Activated CD4-positive, alpha-beta T cell treated with anti-CD3 and anti-CD28 coated beads, Interleukin-10, Interleukin-2, amounts not matched to agents 100 ng/mL and 50 ng/mL, durations not matched to agents 16 hours and 8 hours (primary cell): Measurements from ENCODE around the gene B3GNT2.
"Not testable (repeated sequence)": the region's sequence is repeated elsewhere in the genome, so short reads cannot be mapped to it uniquely, and the experiment has no call there.

Source experiments
- DNase-seq: peaks from one replicate; pipeline ENCODE4 v3.0.0-alpha.2; 2020

Gene B3GNT2, protein sequence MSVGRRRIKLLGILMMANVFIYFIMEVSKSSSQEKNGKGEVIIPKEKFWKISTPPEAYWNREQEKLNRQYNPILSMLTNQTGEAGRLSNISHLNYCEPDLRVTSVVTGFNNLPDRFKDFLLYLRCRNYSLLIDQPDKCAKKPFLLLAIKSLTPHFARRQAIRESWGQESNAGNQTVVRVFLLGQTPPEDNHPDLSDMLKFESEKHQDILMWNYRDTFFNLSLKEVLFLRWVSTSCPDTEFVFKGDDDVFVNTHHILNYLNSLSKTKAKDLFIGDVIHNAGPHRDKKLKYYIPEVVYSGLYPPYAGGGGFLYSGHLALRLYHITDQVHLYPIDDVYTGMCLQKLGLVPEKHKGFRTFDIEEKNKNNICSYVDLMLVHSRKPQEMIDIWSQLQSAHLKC

DNA sequence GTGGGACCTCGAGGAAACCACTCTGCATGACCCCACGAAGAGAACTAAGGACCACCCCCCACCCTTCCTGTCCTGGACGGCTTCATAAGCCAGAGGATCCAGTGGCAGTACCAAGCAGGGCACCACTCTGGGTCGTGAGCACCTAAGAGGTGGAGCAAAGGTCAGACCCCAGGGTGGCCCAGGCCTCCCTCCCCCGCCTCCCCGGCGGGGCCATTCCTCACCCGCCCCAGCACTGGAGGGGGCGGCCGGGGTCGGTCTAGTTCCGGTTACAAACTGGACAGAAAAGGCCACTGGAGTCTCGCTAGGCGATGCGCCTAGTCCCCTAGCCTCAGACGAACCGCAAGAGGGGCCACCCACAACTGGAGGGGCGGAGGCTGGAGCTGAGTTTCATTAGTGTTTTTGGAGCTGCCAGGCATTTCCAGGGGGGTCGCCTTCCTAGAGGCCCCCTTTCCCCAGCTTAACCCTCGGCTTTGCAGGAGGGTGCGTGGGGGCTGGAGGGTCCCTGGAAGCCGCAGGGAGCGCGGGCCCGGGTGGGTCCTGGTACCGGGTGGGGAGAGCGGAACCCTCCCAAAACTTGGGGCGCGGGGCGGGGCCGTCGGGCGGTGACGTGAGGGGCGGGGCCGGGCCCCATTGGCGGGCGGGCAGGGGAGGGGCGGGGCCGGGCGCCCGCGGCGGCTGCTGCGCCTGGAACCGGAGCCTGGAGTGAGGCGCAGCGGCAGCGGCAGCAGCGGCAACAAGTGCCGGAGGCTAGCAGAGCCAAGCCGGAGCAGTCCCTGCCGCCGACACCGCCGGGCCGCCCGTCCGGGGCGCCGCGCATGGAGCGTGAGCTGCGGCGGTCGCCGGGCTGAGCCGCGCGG lies at the start of gene B3GNT2:
B3GNT2 (plus strand) TSS at position 695 of the 857 bp plus-strand sequence. CDS start 26,106 bp downstream, outside the sequence.
- peak; percentile 87 for DNase-seq

DNA sequence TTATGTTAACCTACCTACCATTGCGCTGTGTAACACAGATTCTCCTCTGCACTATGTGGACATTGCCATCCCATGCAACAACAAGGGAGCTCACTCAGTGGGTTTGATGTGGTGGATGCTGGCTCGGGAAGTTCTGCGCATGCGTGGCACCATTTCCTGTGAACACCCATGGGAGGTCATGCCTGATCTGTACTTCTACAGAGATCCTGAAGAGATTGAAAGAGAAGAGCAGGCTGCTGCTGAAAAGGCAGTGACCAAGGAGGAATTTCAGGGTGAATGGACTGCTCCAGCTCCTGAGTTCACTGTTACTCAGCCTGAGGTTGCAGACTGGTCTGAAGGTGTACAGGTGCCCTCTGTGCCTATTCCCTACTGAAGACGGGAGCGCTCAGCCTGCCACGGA lies 49.1 kb upstream of the B3GNT2 start:
- DNase-seq: not testable (repeated sequence)

DNA sequence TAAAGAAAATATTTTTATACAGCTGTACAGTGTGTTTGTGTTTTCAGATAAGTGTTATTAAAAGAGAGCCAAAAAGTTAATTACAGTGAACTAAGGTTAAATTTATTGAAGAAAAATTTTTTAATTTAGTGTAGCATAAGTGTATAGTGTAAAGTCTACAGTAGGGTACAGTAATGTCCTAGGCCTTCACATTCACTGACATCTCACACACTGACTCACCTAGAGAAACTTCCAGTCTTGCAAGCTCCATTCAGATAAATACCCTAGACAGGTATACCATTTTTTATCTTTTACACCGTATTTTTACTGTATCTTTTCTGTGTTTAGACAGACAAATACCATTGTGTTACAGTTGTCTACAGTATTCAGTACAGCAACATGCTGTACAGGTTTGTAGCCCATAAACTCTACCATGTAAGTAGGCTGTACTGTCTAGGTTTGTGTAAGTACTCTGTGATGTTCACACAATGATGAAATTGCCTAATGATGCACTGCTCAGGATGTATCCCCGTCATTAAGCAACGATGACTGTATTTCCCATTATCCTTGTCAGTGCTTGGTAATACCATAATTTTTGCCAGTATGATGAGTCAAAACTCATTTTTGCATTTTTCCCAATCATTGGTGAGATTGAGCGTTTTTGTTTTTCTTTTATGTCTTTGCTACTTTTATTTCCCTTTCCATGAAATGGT lies 48.2 kb upstream of the B3GNT2 start:
- no peak for DNase-seq

DNA sequence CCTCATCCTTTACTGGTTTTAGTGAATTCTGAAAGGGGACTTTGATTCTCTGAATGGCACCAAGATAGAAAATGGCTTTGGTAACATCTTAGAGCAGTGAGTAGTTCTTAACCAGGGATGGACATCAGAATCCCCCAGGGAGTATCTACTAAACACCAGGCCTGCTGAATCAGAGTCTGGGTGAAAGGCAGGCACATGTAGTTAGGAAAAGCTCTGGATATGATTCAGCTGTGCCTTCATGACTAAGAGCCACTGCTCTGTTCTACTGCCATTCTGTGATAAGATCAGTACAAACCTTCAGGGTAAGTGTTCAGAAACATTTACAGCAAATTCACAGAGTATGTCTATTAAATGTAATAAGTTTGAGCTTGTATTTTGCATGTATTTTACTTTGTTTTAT lies 46.2 kb upstream of the B3GNT2 start:
- DNase-seq: peak; percentile 39

DNA sequence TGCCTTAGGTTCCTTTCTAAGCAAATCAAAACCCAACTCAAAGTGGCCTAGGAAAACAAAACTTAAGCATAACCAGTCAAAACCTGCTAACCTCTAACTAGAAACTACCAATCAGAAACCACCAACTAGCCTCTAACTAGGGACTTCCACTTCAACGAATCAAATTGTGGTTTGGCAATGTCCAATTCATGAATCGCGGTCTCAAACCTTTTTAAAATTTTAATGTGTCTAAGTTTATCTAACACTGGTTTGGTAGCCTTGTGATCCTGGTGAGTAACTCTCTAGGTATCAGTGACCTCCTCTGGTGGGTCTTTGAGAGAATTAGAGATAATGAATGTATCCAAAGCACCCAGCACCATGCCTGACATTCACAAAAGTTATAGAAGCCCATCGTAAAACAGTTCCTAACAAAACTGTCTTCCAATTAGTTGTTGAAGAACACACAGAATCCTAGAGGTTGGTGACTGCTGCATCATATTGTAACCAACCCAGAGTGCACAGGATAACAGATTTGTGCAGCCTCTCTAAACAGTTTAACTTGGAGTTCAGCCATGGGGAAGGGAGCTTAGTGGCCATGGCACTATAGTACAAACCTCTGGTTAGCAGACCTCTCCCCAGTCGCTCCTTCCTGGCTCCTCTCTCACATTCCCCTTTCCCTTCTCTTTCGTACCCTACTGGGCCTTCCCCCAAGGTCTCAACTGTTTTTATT lies 45.2 kb upstream of the B3GNT2 start:
- DNase-seq: no peak

DNA sequence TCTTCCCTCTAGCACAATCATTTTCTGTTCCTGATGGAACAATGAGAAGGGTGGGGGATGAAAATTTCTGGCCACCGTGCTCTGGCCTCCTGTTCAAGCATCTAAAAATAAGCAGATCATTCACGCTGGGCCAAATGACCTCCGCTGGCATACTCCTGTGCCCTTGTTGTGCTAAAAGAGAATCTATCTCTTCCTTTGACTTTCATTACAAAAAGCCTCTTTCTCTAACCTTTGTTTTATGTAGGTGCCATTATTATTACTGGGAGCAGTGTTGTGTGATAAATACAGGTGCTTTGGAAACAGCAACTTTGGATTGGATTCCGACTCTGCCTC lies 44.6 kb upstream of the B3GNT2 start:
- no peak for DNase-seq

DNA sequence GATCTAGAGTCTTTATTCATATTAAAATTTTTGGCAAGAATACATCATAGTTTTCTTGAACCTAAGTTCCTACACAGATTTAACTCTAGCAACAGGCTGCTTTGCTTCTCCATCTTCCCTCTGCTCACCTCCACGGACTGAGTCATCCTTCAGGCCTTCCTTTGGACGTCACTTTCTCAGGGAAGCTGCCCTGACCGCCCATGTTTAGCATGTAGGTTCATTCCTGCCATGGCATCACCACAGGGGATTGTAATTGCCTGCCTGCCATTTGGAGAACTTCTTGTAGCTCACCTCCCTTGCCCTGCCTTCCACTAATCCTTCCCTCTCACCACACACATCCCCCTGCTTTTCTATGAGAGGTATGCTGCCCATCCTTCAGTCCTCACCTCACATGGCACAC lies 43.9 kb upstream of the B3GNT2 start:
- no peak for DNase-seq

DNA sequence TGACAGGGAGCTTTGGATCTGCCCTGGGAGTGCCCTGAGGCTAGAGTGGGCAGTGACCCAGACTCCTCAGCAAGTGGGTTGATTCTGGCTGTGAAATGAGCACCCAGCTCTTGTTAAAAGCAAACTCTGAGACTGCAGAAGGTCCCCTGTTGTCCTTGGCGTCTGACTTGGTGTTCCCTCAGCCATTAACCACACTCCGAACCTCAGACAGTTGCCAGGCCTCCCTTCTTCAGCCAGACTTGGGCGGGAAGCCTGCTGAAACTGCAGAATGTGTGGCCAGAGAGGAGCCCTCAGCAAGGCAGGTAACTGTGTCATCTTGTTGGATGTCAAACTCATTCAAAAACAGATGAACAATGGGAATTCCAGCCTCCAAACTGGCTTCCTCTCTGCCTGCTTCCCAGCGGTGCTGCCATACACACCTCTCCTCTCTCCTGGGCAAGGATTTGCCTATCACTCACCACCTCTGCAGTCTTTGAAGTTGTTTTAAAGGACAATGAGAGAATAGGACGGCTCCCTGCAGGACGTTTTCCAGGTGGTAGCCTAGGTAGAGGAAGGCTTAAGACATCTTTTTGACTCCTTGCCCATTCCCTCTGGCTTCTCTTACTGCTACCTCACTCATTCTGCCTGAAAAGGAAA lies 38.9 kb upstream of the B3GNT2 start:
- DNase-seq: no peak

DNA sequence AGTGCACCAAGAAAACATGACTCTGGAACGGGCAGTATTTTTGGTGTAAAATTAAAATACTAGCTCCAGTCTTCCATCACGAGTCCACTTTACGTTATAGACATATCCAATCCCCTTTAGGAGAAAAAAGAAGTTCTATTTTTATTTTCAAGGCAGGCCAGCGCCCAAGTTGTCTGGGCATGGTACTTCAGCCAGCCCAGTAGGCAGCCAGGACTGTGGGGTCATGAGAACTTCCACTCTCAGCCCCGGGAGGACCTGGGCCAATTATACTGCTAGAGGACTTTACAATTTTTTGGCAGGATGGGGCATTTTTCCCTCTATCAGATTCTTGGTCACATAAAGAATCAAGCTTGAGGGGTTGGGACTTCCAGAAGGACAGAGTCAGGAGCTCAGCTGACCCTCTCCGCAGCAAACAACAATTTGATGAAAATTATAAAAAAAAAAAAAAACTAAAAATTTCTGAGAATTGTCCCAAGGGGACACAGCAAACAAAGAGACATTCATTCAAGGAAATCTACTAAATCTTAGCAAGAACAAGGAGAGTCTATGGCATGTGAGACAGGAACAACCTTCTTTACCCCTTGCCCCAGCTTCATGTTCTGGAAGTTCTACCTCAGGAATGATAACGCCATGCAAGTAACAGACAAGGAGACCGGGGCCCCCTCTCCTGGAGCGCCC lies 37.3 kb upstream of the B3GNT2 start:
- no peak for DNase-seq

DNA sequence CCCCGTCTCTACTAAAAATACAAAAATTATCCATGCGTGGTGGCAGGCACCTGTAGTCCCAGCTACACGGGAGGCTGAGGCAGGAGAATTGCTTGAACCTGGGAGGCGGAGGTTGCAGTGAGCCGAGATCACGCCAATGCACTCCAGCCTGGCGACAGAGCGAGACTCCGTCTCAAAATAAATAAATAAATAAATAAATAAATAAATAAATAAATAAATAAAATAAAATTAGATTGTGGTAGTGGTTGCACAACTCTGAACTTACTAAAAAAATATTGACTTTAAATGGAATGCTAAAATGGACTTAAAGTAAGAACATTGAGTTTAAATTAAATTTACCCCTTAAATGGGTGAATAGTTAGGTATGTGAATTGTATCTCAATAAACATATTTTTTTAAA lies 35.2 kb upstream of the B3GNT2 start:
- not testable (repeated sequence) for DNase-seq

DNA sequence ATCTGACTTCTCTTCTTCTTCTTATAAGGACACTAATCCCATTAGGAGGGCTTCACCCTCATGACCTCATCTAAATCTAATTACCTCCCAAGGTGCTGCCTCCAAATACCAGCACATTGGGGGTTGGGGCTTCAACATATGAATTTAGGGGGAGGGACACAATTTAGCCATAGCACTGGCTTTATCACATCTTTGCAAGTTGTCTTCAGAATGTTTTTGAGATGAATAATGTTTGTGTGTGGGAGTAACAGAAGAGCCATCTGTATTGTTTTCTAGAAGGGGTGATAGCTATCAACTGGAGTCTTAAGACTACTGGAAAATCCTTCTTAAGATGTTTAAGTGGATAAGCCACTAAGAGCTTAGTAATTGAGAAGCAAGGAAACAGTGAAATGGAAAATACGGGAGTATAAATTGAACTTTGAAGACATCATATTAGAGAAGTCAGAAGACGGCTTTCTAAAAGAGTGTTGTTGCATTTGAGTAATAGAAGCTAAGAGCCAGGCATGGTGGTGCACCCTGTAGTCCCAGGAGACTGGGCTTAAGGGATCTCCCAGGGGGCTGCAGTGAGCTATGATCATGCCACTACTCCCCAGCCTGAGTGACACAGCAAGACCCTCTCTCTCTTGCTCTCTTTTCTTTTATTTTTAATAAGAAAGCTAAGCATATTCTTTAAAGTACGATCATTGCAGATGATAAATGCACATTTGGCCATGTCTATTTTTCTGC lies 32.6 kb upstream of the B3GNT2 start:
- DNase-seq: no peak

DNA sequence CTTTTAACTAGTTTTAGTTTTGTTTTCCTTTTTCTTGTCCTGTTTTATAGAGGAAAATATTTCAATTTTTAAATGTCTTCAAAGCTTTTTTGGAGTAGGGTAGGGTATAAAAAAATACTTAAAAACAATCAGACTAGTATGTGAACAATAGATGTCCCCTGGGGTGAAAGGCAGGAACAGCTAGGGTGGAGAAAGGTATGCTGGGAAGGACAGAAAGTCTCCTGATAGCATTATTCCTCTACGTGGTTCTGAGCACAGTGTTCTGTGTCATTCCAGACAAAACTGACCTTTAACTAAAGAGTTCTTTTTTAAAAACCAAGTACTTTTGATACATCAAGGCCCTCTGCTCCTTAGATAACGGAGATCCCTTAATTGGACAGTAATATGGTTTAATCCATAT lies 32.1 kb upstream of the B3GNT2 start:
- no peak for DNase-seq

DNA sequence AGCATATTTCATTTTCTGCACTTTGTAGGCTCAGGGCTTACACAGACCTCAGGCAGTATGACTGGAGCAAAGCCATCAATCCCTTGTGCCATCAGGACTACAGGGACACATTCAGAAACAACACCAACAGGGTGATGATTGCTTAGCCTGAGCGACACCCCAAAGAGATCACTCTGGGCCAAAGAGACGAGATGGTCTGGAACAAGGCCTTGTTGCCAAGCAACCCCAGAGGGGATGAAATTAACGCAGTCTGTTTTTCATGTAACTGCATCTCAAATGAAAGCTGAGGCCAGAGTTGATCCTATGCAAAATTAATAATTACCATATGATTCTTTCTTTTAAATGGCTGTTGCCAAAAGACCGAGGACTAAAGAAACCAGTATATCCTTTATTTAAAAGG lies 20.2 kb upstream of the B3GNT2 start:
- no peak for DNase-seq

DNA sequence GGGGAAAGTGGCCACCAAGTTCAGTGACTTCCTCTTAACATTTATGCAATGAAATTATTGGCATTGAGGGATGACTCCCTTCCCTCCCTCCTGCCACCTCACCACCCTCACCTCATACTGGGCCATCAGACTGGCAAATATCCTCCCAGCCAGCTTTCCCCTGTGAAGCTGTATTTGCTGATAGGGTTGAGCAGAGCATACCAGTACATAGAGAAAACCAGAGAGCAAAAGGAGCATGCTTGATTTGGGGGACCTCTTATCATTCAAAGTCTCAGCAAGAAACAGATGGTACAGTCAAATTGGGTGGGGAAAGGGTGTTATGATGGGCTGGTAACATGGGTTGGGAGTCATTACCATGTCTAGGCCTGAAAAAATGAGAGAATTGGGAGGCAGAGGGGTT lies 19.1 kb upstream of the B3GNT2 start:
- no peak for DNase-seq

DNA sequence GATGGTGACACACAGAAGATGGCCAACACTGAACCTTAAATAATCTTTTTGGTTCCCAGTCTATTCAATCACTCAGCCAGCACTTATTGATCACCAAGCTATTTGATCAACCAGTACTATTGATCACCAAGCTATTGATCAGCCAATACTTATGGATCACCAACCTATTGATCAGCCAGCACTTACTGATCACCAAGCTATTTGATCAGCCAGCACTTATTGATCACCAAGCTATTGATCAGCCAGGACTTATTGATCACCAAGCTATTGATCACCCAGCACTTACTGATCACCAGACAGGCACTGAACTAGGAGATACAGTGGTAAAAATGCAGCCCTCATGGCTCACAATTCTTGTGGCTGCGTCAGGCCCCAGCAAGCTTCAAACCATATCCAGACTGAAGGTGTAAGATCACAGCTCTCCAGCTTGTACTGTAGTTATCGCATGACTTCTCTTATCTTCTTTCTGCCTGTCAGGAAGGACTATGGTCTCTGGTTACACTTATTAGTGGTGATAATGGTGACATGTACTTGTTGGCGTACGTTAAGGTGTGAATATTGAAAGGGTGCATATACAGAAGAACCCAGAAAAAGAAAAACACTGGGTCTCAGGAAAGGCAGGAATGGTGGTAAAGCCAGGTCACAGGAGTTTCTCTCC lies 18.4 kb upstream of the B3GNT2 start:
- no peak for DNase-seq

DNA sequence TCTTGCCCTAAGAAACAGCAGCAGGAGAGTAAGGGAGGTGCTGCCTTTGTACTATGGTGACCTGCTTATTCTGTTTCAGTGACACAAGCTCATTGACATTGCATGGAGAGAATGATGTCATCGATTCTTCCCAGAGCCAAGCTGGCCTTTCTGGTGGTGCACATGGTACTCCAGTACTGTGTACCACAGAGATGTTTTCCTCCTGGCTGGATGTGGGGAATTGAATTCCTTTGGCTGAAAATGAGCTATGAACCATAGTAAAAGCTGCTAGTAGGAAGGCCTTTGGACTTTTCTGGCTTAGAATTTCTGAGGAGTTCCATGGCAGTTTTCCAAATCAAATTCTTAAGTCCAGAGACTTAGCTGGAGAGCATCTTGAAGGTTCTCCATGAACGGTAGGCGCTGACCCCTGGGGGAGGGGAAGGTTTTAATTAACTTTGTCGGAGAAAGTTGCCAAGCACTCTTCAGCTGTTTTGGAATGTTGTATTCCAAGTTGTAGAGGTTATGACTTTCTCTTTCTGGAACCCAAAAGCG lies 17.1 kb upstream of the B3GNT2 start:
- DNase-seq: no peak

DNA sequence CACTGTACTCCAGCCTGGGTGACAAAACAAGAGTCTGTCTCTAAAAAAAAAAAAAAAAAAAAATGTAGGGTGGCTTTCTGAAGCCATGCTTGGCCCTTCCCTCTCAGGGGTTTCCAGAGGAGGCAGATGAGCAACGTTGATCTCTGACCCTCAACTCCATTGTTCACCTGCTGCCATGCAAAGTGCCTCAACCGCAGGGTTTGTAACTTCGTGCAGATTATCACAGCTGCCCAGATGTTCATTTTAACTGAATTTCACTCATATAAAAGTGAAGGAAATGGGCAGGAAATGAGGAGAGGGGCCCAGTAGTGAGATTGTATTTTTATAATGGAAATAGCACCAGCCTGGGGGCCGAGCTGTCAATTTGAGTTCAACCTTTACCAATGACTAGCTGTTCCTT lies 14.9 kb upstream of the B3GNT2 start:
- no peak for DNase-seq

DNA sequence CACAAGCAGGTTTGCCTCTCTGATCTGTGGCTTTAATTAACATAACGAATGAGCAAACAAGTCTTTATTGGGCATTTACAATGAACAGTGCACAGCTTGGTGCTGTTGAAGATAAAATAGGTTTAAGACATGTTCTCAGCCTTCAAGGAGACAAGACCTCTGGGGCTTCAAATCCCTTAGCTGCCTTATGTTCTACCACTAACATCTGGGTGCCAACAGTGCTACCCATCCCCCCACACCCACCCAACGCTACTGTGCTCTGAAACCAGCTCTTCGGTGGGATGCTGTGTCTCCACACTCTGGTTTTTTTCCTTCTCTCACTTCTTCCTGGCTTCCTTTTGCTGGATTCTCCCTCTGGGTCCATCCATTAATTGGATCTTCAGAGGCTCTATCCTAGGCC lies 14.1 kb upstream of the B3GNT2 start:
- no peak for DNase-seq

DNA sequence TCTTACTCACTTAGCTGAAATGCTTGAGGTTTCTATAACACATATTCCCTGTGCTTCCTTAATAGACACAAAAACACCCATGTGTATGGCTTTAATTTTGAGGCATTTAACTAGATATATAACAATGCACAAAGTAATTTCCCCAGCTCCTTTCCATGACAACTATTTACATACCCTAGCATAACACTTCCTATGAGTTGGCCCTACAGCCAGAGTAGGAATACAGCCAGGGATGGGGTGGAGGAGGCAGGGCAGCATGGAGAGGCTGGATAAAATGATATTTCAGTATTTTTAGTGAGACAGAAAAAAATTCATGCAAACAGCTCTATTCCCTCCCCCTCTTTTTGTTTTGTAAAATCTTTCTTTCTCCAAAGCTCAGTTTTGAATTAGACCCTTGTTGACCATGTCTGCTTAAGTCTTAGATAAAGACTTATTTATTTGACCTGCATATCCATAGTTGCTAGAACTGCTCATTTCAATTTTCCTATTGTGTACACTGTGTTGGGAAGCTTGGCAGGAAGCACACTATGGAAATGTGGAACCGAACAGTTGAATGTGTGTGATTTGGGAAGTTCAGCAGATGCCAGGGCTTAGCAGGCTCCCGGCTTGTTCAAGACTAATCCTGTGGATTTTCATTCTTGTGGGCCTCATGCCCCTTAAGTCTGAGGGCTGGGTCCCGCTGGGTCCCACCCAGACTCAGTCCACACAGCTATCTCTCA lies 11.2 kb upstream of the B3GNT2 start:
- DNase-seq: no peak
